LNCaP clone FGC (cell line): Measurements from ENCODE around the gene GALNT5.

Experiments
- DNase-seq: peaks from one replicate; pipeline ENCODE4 v3.0.0-alpha.2; 2011; ENCODE audit warnings: low read depth
- H3K4me3 ChIP-seq: 2 replicates; pipeline ENCODE4 v1.5.1; 2011; ENCODE audit warnings: mild to moderate bottlenecking, low read depth, low read length, control low read depth
- CTCF ChIP-seq: IDR thresholded peaks from 2 replicates; pipeline ENCODE4 v1.5.1; 2012; ENCODE audit warnings: mild to moderate bottlenecking; ENCODE audit not compliant: control insufficient read depth, insufficient read depth; ENCODE audit errors: extremely low read depth

Gene GALNT5

GRCh38 chr2:157296958-157297357 lies 39.5 kb downstream of the GALNT5 start:
- no peak overlapping the region for H3K4me3 ChIP-seq

GRCh38 chr2:157301307-157301706 lies 43.8 kb downstream of the GALNT5 start:
- no peak overlapping the region for H3K4me3 ChIP-seq
- DNase-seq, result no peak
- no peak for TF ChIP-seq CTCF

More at GRCh38 chr2:157296958-157297357, 39.5 kb downstream of the GALNT5 start:
- no peak for TF ChIP-seq CTCF
- DNase-seq, result no peak

GRCh38 chr2:157302492-157303099 lies 45.1 kb downstream of the GALNT5 start:
- H3K4me3 ChIP-seq, result no peak overlapping the region
- DNase-seq, result no peak

GRCh38 chr2:157303612-157304011 lies 46.1 kb downstream of the GALNT5 start:
- TF ChIP-seq CTCF, result no peak
- H3K4me3 ChIP-seq, result no peak overlapping the region
- DNase-seq, result no peak

More at GRCh38 chr2:157302492-157303099, 45.1 kb downstream of the GALNT5 start:
- TF ChIP-seq CTCF, result peak; percentile 65

GRCh38 chr2:157304811-157305722 lies 47.6 kb downstream of the GALNT5 start:
- no peak for TF ChIP-seq CTCF
- H3K4me3 ChIP-seq, result no peak overlapping the region
- DNase-seq, result no peak

- no peak for TF ChIP-seq CTCF
- H3K4me3 ChIP-seq, result no peak overlapping the region
- DNase-seq, result no peak
Observed at GRCh38 chr2:157305723-157306110, 48.2 kb downstream of the GALNT5 start.
